SW480 (cell line): Measurements from ENCODE around the gene HBP1.
A peak's percentile ranks its signal among the peaks of the same experiment; 100 is the strongest.
"Not testable (repeated sequence)": the region's sequence is repeated elsewhere in the genome, so short reads cannot be mapped to it uniquely, and the experiment has no call there.

Source experiments
- DNase-seq: peaks from one replicate; pipeline ENCODE4 v3.0.0-alpha.2; 2016; ENCODE audit warnings: low spot score

Gene HBP1

DNA sequence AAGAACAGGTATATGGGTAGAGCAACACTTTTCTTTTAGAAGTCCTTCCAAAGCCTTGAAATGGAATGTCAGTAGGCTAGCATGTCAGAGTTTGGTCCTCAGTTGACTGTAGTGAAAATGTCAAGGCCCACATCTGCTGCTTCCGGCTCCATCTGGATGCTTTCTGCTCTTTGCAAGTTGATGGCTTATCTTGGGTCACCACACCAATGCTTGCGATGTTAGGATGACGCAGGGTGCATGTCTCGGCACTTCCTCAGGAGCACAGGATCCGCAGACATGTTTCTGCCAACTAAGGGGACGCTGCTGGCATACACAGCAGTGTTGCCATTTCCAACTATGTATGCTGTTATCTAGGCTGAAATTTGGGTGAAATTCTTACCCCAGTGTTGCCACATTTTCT, 14.0 kb upstream of the HBP1 start:
- no peak for DNase-seq

DNA sequence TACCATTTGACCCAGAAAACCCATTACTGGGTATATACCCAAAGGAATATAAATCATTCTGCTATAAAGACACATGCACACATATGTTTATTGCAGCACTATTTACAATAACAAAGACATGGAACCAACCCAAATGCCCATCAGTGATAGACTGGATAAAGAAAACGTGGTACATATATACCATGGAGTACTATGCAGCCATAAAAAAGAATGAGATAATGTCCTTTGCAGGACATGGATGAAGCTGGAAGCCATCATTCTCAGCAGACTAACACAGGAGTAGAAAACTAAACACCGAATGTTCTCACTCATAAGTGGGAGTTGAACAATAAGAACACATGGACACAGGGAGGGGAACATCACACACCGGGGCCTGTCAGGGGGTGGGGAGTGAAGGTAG, 13.1 kb upstream of the HBP1 start:
- not testable (repeated sequence) for DNase-seq

DNA sequence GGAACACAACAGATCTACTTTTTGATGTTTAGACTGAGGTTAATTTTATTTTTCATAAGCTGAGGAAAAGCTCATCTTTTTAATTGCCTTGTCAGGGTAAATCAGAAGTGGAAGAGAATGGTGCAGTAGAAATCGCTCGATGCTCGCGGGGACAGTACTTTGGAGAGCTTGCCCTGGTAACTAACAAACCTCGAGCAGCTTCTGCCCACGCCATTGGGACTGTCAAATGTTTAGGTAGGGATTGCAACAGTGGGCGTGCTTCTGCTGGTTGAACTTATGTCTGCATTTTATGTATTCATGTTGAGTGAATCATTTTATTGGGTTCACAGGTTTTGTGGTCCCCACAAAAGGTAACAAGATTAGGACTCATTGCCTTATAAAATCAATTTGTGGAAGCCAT, 11.7 kb upstream of the HBP1 start:
- peak; percentile 43 for DNase-seq

DNA sequence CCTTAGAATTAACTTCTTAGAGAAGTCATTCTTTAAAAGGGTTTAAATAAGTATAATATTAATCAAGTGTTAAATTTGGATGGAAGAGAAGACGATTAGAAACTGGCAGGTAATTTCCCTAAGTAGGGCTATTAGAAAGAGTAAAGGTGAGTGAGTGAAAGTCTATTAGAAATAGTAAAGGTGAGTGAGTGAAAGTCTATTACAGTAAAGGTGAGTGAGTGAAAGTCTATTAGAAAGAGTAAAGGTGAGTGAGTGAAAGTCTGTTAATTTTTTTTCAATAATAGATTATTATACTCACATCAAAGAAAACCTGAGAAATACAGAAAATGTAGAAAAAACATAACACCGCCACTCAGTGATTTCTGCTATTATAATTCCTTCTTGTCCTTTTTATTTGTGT, 10.8 kb upstream of the HBP1 start:
- no peak for DNase-seq

DNA sequence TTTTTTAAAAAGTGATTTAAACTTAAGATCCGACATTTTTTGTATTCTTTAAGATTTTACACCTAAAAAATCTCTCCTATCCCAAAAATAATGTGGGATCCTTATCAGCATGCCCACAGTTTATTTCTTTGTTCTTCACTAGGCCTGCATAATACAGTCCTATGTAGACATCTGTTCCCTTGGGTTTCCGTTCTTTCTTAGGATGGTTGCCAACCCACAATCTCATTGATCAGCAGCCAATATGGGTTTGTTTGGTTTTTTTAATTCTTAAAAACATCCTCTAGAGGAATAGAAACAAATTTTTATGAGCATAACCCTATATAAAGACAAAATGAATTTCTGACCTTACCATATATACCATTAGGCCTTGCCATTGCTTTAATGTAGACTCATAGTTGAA, 8.4 kb upstream of the HBP1 start:
- DNase-seq = no peak

DNA sequence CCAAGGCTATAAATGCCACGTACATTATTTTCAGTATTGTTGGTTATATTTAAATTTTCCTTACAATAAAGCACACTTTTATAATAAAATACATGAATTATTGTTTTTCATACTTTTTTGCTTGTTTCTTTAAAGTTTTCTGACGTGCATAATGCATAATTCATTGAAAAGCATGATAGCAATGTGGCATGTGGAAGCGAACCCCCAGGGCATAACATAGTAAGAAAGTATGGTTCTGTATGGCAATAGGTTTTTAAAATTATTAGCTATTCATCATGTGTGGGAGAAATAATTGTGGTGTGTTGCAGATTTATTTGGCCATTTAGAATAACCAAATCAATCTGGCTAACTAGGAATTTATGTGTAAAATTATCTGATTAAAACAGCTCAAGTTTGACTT, 7.4 kb upstream of the HBP1 start:
- no peak for DNase-seq

DNA sequence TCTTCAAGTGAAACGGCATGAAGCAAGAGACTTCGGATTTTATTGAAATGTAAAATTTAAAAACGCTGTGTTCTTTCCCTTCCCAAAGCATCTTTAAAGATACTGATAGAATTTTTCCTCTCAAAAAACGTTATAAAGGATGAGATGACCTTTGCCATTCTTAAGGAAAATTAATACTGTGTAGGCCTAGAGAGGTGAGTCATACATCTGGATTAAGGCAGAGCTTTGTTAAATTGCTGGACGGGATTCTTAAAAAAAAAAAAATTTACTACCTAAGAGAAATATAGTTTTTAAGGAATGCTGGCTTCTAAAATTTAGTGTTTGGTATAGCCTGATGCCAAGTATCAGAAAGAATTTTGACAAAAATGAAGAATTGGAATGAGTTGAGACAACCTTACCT, 6.3 kb upstream of the HBP1 start:
- no peak for DNase-seq

DNA sequence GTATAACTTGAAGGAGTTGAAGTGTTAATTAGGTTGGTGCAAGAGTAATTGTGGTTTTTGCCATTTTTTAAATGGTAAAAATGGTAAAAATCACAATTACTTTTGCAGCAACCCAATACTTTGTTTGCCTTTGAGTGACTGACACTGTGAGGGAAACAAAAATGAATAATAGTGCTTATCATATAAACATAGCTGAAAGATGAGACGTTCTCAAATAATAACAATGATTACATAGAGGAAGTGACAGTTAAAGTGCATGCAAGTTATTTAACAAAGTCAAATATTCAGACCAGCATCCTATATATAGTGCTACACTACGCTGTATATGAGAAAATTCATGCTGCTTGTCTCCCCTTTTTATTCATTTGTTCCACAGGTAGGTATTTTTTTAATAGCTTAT, 4.7 kb upstream of the HBP1 start:
- DNase-seq = no peak

DNA sequence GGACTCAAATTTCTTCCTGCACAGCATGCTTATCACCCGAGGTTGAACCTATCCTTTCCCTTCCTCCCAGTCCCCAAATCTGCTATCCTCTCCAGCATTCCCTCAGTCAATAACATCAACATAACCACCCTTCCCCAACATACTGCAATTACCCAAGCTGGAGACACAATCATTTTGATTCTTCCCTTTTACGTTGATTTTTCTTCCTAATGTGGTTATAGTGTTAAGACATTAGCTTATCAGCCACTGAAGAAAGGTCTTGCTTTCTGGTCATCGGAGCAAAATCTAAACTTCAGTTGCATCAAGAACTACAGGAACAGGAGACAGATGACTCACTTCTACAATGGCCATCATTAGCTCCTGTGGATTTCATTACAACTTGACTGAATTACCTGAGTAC, 3.5 kb upstream of the HBP1 start:
- no peak for DNase-seq

DNA sequence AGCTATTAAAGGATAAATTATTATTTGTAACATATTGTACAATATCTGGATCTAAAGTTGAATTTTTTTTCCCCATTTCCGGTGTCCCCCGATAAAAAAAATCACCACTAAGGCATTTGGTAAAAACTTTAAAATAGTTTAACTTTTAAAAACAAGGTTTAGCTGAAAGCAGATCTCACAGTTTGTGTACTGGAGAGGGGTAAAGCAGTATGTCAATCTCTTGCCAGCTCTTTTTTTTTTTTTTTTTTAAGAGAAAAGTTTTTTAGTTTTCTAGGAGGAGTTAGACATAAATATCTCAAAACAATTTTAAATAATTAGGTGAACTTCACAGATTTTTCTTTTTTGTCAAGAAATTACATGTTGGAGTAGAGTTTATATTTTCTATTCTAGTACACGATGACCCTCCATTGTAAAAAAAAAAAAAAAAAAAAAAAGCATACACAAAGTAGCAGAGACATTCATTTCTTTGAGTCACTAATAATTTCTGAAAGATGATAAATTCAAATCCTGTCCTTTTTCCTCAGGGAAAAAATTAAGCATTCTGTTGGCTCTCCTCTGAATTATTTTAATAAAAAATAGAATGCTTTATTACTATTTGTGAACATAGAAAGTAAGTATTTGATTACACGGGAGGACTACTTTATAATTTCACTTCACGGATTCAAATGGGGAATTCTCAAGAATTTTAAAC, 1.9 kb upstream of the HBP1 start:
- no peak for DNase-seq

DNA sequence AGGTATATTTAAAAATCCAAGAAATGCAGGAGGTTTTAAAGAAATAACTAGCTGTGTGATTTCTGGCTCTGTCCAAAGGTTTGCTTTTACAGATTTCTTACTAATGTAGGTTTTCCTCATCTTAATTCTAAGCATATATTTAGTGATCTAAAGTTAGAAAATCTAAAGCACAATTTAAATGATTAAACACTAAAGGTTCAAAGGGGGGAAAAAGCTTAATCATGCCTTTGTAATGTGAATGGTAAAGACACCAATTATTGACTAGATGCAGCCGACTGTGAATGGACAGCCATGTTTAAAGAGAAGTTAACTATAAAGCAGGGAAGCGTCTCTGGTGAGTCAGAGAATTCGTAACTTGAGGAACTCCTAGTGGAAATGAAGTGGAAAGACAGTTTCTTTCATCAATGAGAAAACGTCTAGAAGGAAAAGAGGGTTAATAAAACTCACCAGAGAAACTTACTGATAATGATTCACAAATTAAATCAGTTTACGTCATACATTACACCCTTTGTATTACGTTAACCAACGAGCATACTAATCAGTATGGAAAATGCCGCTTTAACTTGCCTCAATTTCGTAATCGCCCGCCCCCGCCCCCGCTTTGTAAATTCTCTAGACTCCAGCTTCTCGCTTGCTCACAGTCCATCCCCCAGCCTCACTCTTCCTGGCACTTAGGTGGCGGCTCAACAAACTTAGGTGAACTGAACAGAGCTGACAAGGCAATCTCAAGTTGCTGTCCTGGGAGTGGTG, 1.1 kb upstream of the HBP1 start:
- peak; percentile 96 for DNase-seq

DNA sequence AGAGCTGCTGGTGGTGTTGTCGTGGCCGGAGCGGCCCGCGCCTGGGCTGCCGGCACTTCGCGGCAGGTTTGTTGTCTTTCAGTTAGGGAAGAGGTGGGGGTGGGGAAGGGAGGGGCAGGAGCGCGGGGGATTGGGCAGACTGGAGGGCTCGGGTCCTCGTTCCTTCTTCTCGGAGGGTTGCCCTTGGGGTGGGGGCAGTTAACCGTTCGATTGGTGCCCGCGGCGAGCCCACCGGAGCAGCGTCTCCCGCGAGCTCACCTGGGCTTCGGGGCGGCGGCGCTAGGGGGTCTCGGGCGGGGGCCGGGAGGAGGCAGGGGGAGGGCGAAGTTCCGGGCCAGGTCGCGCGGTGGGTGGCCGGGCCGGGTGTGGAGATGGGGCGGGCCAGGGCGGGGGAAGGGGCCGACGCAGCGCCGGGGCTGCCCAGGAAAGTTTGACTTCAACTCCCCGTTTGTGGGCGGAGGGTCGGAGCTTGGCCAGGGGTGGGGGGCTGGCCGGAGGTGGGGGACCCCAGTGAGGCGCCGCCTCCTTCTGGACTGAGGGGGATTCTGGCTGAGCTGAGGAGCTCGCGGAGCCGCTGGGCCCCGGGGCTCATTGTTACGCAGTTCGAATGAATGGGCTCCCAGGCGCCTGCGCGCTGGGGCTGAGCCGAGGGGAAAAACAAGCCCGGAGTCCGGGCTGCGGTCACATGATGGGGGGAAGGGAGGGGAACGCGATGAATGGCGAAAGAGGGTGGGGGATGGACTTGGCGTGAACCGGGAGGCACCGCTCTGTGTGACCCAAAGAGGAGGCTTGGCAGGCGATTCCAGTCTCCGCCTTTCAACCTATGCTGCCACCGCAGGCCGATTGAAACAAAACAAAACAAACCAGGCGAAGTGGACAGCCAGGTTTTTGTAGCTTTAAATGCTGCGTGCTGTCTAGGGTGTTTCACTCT, 582 bp downstream of the HBP1 start:
- peak; percentile 99 for DNase-seq

DNA sequence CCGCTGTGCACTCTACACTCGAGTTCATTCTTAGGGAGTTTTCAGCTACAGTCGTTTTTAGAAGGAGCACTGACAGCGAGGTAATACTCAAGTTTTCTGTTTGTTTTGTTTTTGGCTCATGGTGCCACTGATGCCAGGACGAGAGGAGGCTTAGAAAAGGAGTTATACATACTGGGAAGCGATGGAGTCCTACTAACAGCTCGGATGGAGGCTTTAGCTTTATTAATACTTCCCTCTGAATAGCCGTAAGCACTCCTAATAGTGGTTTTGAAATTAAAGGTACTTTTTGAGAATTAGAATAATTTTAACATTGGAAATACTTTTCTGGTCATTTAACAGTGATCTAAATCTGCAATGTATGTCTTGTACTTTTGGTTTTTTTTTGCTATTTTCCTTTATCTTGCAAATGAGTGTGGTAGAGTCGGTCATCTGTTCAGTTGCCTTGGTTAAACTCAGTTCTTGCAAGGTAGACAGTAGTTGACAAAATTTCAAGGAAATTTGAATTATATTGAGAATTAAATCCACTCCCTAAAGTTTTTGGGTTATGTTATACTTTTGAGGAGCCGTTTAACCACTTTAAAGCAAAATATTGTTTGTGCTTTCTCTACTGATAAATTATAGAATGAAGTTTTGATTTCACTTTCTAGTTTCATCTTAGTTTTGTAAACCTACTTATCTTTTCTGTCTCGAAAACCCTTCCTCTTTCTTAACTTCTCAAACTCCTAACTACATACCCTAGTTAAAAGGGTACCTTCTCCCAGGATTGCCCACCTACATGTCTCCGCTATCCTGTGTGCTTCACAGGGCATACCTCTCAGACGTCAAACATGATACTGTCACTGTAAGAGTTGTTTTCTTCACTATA, 1.5 kb downstream of the HBP1 start:
- no peak for DNase-seq

DNA sequence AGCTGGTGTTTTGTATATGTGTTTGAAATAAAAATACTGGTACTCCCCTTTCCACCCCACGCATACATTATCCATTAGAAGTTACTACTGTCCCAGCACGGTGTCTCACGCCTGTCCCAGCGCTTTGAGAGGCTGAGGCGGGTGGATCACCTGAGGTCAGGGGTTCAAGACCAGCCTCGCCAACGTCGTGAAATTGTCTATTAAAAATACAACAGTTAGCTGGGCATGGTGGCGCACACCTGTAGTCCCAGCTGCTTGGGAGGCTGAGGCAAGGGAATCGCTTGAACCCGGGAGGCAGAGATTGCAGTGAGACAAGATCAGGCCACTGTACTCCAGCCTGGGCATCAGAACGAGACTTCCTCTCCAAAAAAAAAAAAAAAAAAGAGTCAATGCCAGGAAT, 2.7 kb downstream of the HBP1 start:
- DNase-seq = no peak

DNA sequence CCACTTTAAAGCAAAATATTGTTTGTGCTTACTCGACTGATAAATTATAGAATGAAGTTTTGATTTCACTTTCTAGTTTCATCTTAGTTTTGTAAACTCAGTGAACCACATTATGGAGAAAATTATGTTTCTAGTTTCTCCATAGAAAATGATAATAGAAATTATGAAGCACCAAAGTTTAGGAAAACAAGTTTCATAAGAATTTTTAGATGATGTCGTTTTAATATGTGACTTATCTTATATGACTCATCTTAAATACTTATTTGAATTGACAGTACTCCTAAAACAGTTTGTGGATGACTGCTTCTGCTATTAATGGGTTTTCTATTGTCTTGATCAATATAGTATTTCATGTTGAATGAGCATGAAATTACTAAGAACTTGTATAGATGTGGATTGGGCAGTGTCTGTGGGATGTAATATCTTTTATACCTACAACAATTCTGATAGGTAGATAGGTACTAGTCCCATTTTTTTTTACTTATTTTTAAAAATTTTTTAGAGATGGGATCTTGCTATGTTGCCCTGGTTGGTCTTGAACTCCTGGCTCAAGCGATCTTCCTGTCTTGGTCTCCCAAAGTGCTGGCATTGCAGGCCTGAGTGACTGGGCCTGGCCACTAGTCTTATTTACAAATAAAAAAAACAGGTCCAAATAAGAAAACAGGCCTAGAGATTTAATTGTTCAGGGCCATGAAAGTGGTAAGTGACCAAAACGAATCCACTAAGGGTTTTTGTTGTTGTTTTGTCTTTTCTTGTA, 3.7 kb downstream of the HBP1 start:
- no peak for DNase-seq

DNA sequence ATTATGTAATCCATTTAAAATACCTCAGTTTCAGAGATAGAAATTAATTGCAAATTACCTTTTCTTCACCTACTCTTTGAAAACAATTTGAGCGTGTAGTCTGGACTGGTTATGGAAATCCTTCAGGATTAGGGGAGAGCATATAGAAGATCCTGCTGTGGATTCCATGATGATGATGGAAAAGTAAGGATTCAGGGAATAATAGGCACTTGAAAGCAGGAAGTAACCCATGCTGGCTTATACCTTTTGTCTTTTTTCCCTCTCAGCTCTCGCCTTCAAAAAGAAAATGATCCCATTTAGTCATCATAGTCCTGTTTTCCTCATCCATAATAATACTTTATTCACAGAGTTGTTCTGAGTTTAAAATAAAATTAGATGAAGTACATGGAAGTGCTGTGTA, 4.4 kb downstream of the HBP1 start:
- no peak for DNase-seq

DNA sequence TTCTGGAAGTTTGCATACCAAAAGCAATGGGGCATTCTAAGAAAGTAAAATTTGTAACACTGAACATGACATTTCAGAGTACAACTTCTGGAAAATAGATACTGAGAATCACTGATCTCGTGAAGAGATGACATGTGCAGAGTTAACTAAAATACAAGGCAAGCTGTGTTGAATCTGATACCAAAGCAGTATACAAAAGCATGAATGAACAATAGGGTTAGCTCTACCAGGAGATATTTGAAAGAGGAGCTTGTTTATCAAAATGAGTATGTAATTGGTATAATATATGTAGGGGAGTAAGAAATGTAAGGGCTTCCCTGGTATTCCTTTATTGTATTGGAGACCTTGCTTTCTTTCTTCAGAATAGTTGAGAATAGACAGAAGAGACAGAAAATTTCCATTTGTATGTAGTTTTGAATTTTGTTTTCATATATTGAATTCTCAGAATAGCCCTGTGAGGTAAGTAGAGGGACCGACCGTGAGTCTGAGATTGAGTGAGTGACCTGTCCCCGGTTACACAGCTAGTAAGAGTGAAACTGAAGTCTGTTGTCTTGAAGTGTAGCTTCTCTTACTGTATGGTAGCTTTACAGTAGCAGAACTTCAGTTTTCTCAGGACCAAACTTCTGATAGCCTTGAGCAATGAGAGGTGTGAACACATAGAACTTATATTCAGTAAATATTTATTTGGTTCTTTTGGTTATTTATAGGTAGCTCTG, 5.0 kb downstream of the HBP1 start:
- DNase-seq = no peak

DNA sequence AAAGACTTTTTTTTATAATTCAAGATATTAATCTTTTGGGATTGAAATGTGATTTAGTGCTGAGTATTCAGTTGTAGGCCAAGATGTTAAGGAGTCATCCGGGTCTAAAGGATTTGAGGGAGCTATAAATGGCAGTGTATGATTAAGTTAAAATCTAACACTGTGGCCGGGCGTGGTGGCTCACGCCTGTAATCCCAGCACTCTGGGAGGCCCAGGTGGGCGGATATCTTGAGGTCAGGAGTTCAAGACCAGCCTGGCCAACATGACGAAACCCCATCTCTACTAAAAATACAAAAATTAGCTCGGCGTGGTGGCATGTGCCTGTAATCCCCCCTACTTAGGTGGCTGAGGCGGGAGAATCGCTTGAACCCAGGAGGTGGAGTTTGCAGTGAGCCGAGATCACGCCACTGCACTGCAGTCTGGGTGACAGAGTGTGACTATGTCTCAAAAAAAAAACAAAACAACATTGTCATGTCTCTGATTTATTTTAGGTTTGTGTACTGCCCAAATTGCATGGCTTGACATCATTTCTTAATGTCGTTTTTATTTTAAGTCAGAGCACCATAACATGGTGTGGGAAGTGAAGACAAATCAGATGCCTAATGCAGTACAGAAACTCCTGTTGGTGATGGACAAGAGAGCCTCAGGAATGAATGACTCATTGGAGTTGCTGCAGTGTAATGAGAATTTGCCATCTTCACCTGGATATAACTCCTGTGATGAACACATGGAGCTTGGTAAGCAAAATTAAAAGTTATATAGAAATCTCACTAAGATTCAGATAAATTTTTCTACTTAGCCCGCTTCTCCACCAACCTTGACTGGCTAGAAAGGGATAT, 10.7 kb downstream of the HBP1 start:
- peak; percentile 41 for DNase-seq

DNA sequence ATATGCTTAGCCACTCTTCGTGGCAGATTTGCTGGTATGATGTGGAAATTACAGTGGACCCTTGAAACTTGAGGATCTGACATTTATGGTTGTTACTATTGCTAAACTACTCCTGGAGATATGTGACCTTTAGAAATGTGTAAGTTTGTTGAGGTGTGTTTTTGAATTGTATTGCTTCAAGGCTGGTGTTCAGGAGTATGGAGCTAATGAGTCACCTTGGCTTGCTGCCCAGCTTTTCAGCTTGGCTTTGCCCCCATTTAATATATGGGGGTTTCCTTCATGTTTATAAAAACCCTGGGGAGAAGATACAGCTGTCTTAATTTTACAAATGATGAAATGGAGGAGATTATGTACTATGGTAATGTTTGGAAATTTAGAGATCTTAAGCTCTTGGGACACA, 11.6 kb downstream of the HBP1 start:
- DNase-seq = peak; percentile 29

DNA sequence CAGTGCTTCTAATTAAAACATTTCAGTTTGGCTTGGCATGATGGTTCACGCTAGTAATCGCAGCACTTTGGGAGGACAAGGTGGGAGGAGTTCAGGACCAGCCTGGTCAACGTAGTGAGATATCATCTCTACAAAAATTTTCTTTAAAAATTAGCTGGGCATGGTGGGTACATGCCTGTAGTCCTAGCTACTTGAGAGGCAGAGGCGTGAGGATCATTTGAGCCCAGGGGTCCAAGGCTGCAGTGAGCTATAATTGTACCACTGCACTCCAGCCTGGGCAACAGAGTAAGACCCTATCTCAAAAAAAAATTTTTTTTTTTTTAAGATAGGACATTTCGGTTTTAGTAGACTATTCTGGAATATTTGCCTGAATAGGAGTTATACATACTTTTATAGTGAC, 12.4 kb downstream of the HBP1 start:
- DNase-seq = no peak
